Type B pancreatic cell (in vitro differentiated cells): ENCODE data around the gene TEX14. TPM values are rescaled to one million over a fixed set of nuclear protein-coding genes. Genes with fewer than 3 reads are reported as not detected.

Experiments
- DNase-seq: peaks from one replicate; pipeline ENCODE4 v3.0.0; 2021; ENCODE audit warnings: mixed read lengths; ENCODE audit not compliant: unreplicated experiment; ENCODE audit errors: extremely low spot score
- H3K27ac Mint-ChIP-seq: 2 replicates; pipeline ENCODE4 v1.8.0; 2021; ENCODE audit warnings: mild to moderate bottlenecking, mixed read lengths
- H3K27me3 Mint-ChIP-seq: 2 replicates; pipeline ENCODE4 v1.8.0; 2021; ENCODE audit warnings: mixed read lengths
- H3K36me3 Mint-ChIP-seq: 2 replicates; pipeline ENCODE4 v1.8.0; 2021; ENCODE audit warnings: mixed read lengths
- H3K4me1 Mint-ChIP-seq: one replicate; pipeline ENCODE4 v1.8.0; 2021; ENCODE audit warnings: mixed read lengths; ENCODE audit not compliant: unreplicated experiment
- H3K4me3 Mint-ChIP-seq: 2 replicates; pipeline ENCODE4 v1.8.0; 2021; ENCODE audit warnings: mild to moderate bottlenecking, mixed read lengths
- H3K9me3 Mint-ChIP-seq: 2 replicates; pipeline ENCODE4 v1.8.0; 2021; ENCODE audit warnings: mixed read lengths
- total RNA-seq: library from RNA; stranded (reverse); gene quantifications from 2 replicates; pipeline ENCODE4 v1.2.1, GENCODE V29; 2021; ENCODE audit warnings: low replicate concordance
- TF ChIP-seq, protein P1 (sequence below): fragments of 200-600 bp; sonication (generic); conservative IDR thresholded peaks from 2 replicates; pipeline ENCODE4 v1.5.0; 2021; ENCODE audit warnings: antibody characterized with exemption, mild to moderate bottlenecking

TEX14 gene
- total RNA-seq, 1 donor from 2014 or later: 0.34 TPM

DNA sequence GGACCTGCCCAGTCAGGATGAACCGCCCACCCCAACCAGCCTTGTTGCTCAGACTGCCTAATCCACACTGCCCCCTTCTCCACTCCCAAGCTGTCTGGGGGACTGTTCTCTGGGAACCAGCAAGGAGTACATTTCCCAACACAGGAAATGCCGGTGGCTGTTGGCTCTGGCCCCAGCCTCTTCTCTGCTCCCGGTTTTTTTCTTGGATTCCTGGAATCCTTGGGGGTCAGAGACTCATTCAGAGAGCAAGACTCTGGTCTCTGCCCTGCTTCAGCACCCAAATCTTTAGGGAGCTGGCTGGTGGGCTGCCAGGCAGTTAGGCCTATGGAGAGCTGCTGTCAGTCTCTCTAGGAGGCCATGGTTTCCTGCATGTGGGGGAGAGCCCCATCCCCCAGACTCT is 166.6 kb downstream of the TEX14 start:
- Mint-ChIP-seq H3K4me1 (no peaks in the 10 kb centered on the region), H3K36me3 (no peaks in the 10 kb centered on the region), H3K9me3 (no peaks in the 10 kb centered on the region), H3K4me3 (no peak overlapping the region), H3K27ac (no peak overlapping the region), H3K27me3 (peaks cover 39% of the 10 kb centered on the region)
- TF ChIP-seq, protein P1, sequence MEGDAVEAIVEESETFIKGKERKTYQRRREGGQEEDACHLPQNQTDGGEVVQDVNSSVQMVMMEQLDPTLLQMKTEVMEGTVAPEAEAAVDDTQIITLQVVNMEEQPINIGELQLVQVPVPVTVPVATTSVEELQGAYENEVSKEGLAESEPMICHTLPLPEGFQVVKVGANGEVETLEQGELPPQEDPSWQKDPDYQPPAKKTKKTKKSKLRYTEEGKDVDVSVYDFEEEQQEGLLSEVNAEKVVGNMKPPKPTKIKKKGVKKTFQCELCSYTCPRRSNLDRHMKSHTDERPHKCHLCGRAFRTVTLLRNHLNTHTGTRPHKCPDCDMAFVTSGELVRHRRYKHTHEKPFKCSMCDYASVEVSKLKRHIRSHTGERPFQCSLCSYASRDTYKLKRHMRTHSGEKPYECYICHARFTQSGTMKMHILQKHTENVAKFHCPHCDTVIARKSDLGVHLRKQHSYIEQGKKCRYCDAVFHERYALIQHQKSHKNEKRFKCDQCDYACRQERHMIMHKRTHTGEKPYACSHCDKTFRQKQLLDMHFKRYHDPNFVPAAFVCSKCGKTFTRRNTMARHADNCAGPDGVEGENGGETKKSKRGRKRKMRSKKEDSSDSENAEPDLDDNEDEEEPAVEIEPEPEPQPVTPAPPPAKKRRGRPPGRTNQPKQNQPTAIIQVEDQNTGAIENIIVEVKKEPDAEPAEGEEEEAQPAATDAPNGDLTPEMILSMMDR: no peak
- DNase-seq: no peak

DNA sequence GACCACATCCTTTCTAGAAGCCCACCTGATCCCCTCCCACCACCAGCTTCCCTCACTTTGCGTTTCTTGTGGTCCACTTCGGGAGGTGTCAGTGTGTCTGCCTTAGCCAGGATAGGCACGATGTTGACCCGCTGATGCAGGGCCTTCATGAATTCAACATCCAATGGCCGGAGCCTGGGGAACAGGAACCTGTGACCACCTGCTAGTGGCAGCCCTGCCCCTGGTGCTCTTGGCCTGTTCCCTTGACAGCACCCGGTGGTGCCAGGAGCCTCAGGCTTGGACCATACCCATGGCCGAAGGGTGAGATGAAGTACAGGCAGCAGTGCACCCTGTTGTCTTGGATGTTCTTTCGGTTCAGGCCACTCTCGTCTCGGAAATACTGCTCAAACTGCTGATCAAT is 170.2 kb downstream of the TEX14 start:
- no peak for DNase-seq
- no peaks in the 10 kb centered on the region for H3K9me3 Mint-ChIP-seq
- peak overlapping the region; percentile 69 for H3K27ac Mint-ChIP-seq
- TF ChIP-seq, protein P1: no peak
- peaks cover 12% of the 10 kb centered on the region for H3K4me1 Mint-ChIP-seq
- H3K4me3 Mint-ChIP-seq: no peak overlapping the region
- H3K36me3 Mint-ChIP-seq: no peaks in the 10 kb centered on the region
- H3K27me3 Mint-ChIP-seq: peaks cover 15% of the 10 kb centered on the region

DNA sequence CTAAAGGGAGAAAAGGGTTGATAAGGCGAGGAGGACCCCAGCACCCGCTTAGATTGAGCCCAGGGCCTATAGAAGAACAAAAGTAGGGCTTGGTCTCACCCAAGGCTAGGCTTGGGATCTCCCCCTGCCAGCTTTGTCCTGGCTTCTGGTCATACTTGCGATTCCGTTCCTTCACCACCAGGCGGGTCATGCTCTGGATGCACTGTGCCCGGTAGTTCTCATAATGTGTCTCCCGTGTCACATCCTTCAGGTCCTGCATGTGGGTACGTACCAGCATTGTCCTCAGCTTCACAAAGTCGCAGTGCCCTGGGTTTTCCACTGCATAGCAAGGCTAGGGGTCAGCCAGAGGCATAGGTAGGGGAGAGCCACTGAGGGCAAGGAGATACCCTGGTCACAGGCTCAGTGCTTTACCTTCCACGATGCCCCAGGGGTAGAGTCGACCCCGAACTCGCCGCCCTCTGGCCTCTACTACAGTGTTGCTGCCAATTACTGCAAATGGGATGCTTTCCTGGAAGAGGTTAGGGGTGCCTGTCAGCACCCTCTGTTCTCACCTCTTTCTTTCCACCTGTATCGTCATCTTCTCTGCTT is 170.9 kb downstream of the TEX14 start:
- no peaks in the 10 kb centered on the region for H3K36me3 Mint-ChIP-seq
- DNase-seq: no peak
- TF ChIP-seq, protein P1: peak; percentile 70
- peaks cover 15% of the 10 kb centered on the region for H3K27me3 Mint-ChIP-seq
- H3K4me1 Mint-ChIP-seq: peaks cover 20% of the 10 kb centered on the region
- peak overlapping the region; percentile 54 for H3K4me3 Mint-ChIP-seq
- peak overlapping the region; percentile 69 for H3K27ac Mint-ChIP-seq
- H3K9me3 Mint-ChIP-seq: no peaks in the 10 kb centered on the region

DNA sequence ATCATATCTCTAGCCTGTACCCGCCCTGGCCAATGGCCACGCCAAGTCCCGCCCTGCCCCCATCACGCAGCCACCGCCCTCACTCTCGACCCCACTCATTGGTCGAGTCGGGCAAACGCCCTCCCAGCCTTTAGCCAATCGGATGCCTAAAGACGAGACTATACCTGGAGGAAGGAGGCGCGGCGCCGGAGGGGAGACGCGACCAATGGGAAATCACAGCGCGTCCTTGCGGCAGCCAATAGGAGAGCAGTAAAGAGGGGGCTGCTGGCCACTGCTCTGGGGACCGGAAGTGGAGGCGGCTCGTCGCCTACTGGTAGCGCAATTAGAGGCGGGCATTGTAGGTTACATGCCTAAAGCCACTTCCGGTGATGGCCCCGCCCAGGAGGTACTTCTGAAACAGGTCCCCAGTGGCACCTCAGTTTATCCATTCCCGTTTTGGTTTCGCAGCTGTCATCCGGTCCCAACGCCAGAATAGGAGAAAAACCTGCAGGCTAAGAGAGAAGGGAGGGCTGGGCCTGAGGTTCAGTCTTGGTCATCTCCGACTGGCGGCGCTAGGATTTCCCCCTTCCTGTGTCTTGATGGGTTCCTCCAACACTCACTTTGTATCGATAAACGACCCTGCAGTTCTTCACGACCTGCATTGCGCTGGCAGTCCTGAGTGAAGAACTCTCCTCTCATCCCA is 173.8 kb downstream of the TEX14 start:
- peaks cover 29% of the 10 kb centered on the region for H3K4me1 Mint-ChIP-seq
- H3K9me3 Mint-ChIP-seq: no peaks in the 10 kb centered on the region
- H3K27ac Mint-ChIP-seq: peak overlapping the region; percentile 96
- peak; percentile 99 for DNase-seq
- H3K27me3 Mint-ChIP-seq: peaks cover 9% of the 10 kb centered on the region
- TF ChIP-seq, protein P1: no peak
- H3K36me3 Mint-ChIP-seq: peaks cover 1% of the 10 kb centered on the region
- H3K4me3 Mint-ChIP-seq: peak overlapping the region; percentile 96

DNA sequence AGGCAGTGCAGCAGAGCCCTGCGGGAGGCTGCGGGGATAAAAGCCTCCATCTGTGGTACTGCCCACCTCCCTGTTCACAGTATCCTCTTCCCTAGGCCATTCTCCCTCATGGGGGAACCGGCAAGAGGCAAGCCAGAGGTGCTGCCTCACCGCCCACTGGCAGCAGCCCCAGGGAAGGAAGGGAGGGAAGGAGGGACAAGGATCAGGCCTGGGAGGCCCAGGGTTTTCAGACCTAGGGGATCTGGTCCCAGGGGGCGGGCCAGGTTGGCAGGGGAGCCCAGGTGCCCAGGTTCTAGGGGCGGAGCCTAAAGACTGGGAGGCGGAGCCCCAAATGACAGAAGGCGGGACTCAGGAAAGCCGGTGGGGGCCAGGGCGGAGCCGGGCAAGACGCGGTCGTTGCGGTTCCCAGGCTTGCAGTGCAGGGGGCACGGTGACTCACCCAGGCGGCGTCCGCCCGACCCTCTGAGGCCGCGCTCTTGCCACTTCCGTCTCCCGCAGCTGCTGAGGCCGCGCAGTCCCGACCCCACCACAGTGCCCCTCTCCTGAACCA is 174.4 kb downstream of the TEX14 start:
- peaks cover 5% of the 10 kb centered on the region for H3K27me3 Mint-ChIP-seq
- peaks cover 31% of the 10 kb centered on the region for H3K4me1 Mint-ChIP-seq
- TF ChIP-seq, protein P1: no peak
- DNase-seq: no peak
- H3K36me3 Mint-ChIP-seq: peaks cover 4% of the 10 kb centered on the region
- H3K9me3 Mint-ChIP-seq: no peaks in the 10 kb centered on the region
- peak overlapping the region; percentile 96 for H3K4me3 Mint-ChIP-seq
- H3K27ac Mint-ChIP-seq: peak overlapping the region; percentile 96
